GM12878 (cell line): ENCODE data around the gene CARM1. TPM values are rescaled to one million over a fixed set of nuclear protein-coding genes. Genes with fewer than 3 reads are reported as not detected.

ENCODE experiments used
- BHLHE40 ChIP-seq, 2 experiments: fragments of 450-650 bp in 1 of 2; IDR thresholded peaks; 2 replicates each; pipeline ENCODE4 v1.6.1; 2011 to 2017; ENCODE audit warnings: low read depth in 2 of 2, borderline replicate concordance in 1 of 2, improper control_type of control experiment in 1 of 2, low read length in 1 of 2, mild to moderate bottlenecking in 1 of 2
- BMI1 ChIP-seq: fragments of 450-650 bp; IDR thresholded peaks from 2 replicates; pipeline ENCODE4 v1.6.1; 2016; ENCODE audit warnings: mild to moderate bottlenecking, moderate library complexity, borderline replicate concordance
- GATAD2B ChIP-seq: fragments of 450-650 bp; conservative IDR thresholded peaks from 2 replicates; pipeline ENCODE4 v1.6.1; 2017; ENCODE audit warnings: low read depth, mild to moderate bottlenecking, moderate library complexity
- PAX8 ChIP-seq: fragments of 450-650 bp; IDR thresholded peaks from 2 replicates; pipeline ENCODE4 v1.6.1; 2017; ENCODE audit warnings: mild to moderate bottlenecking, moderate library complexity
- RAD21 ChIP-seq: IDR thresholded peaks from 2 replicates; pipeline ENCODE4 v1.6.1; 2011; ENCODE audit warnings: mild to moderate bottlenecking, low read depth, low read length, moderate library complexity; ENCODE audit not compliant: insufficient read depth
- RB1 ChIP-seq: fragments of 450-650 bp; formaldehyde crosslinking; IDR thresholded peaks from 2 replicates; pipeline ENCODE4 v1.6.1; 2017; ENCODE audit warnings: mild to moderate bottlenecking, borderline replicate concordance
- RUNX3 ChIP-seq: IDR thresholded peaks from 2 replicates; pipeline ENCODE4 v1.6.1; 2012; ENCODE audit warnings: low read length, inconsistent platforms
- YY1 ChIP-seq: IDR thresholded peaks from 2 replicates; pipeline ENCODE4 v1.6.1; 2011; ENCODE audit warnings: low read depth, mild to moderate bottlenecking, low read length
- ZNF207 ChIP-seq: fragments of 450-650 bp; IDR thresholded peaks from 2 replicates; pipeline ENCODE4 v1.6.1; 2014; ENCODE audit warnings: antibody characterized with exemption, mild to moderate bottlenecking, borderline replicate concordance
- ZNF217 ChIP-seq: fragments of 450-650 bp; IDR thresholded peaks from 2 replicates; pipeline ENCODE4 v1.6.1; 2017; ENCODE audit warnings: antibody characterized with exemption, mild to moderate bottlenecking
- polyA plus RNA-seq, 11 experiments: library from polyadenylated mRNA; depleted of rRNA in 4 of 11; unstranded in 6 of 11; stranded (reverse) in 5 of 11; fragments of >200 nt; fragmentation: Nextera tagmentation in 4 of 11; fragmentation: Illumina TruSeq in 1 of 11; extraction: Ambion mirVana in 4 of 11; extraction: Trizol in 1 of 11; gene quantifications; 1 replicate in 1 of 11; 2 replicates in 10 of 11; pipeline versions ENCODE4 v1.2.1 to v1.2.3, GENCODE V29; 2011 to 2016; ENCODE audit warnings: inconsistent platforms in 2 of 11, missing spikeins in 2 of 11, low read depth in 1 of 11
- total RNA-seq, 4 experiments: library from RNA; depleted of rRNA in 3 of 4; stranded (reverse); fragments of >200 nt in 3 of 4; fragmentation: Illumina TruSeq in 1 of 4; extraction: Trizol in 1 of 4; gene quantifications; 2 replicates each; pipeline versions ENCODE4 v1.2.1 to v1.2.3, GENCODE V29; 2013 to 2021
- TF ChIP-seq, protein P1 (sequence below): IDR thresholded peaks from 2 replicates; pipeline ENCODE4 v1.6.1; 2011; ENCODE audit warnings: borderline replicate concordance, low read depth, mild to moderate bottlenecking, moderate library complexity, low read length; ENCODE audit not compliant: insufficient read depth, poor library complexity, severe bottlenecking
- TF ChIP-seq, protein P2 (sequence below), 3 experiments: IDR thresholded peaks in 2 of 3; conservative IDR thresholded peaks in 1 of 3; 2 replicates each; pipeline ENCODE4 v1.5.1; 2011; ENCODE audit warnings: low read depth in 3 of 3, low read length in 3 of 3, mild to moderate bottlenecking in 3 of 3, control low read depth in 2 of 3, moderate library complexity in 2 of 3, inconsistent platforms in 1 of 3, mixed read lengths in 1 of 3; ENCODE audit not compliant: control insufficient read depth in 2 of 3, insufficient read depth in 1 of 3; ENCODE audit errors: extremely low read depth in 1 of 3

Gene CARM1
- total and polyA plus RNA-seq, 10 of the 15 experiments (the other 5 are each of a cell fraction or from before 2014, with no cell fraction given), result 0.45 to 116 (median 39.7) TPM

DNA sequence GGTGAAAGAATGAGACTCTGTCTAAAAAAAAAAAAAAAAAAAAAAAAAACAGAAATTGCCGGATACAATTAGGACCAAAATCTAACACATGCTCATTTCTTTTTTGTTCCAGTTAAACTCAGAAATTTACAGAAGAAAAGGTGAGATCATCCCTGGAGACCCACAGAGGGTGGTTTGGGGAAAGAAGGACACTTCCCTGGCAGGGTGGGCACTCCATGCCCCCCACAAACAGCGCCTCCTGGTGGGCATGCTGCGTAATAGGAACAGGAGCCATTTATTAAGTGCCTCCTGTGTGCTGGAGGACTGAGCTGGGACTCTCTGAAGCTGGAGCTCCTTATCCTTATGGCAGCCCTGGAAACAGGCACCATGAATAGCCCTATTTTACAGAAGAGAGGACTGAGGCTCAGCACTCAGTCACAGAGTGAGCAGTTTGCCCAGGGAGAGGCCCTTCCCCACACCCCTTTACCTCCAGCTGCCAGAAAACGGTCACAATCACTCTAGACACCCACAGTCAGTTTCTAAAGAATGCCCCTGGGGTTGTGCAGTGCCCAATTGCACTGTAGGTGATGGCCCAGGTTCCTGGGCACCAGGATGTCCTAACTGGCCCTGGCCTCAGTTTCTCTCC, 13.0 kb upstream of the CARM1 start (continued):
- TF ChIP-seq, protein P1, sequence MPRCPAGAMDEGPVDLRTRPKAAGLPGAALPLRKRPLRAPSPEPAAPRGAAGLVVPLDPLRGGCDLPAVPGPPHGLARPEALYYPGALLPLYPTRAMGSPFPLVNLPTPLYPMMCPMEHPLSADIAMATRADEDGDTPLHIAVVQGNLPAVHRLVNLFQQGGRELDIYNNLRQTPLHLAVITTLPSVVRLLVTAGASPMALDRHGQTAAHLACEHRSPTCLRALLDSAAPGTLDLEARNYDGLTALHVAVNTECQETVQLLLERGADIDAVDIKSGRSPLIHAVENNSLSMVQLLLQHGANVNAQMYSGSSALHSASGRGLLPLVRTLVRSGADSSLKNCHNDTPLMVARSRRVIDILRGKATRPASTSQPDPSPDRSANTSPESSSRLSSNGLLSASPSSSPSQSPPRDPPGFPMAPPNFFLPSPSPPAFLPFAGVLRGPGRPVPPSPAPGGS, result no peak
- TF ChIP-seq, protein P2, sequence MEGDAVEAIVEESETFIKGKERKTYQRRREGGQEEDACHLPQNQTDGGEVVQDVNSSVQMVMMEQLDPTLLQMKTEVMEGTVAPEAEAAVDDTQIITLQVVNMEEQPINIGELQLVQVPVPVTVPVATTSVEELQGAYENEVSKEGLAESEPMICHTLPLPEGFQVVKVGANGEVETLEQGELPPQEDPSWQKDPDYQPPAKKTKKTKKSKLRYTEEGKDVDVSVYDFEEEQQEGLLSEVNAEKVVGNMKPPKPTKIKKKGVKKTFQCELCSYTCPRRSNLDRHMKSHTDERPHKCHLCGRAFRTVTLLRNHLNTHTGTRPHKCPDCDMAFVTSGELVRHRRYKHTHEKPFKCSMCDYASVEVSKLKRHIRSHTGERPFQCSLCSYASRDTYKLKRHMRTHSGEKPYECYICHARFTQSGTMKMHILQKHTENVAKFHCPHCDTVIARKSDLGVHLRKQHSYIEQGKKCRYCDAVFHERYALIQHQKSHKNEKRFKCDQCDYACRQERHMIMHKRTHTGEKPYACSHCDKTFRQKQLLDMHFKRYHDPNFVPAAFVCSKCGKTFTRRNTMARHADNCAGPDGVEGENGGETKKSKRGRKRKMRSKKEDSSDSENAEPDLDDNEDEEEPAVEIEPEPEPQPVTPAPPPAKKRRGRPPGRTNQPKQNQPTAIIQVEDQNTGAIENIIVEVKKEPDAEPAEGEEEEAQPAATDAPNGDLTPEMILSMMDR (IDR thresholded peaks at IDR 0.05 in 2 of 3, conservative IDR thresholded peaks at IDR 0.05 in 1 of 3; ENCODE audit: control insufficient read depth in 2 of 3, extremely low read depth in 1 of 3, insufficient read depth in 1 of 3, low read depth in 3 of 3, low read length in 3 of 3), result peak; percentile 65 to 91 (median 80)
- no peak for TF ChIP-seq RUNX3
- no peak for TF ChIP-seq RB1
- TF ChIP-seq YY1, result peak; percentile 68
- TF ChIP-seq ZNF207, result no peak
- TF ChIP-seq BMI1, result no peak
- no peak for TF ChIP-seq PAX8
- TF ChIP-seq GATAD2B, result no peak
- TF ChIP-seq BHLHE40 (IDR thresholded peaks at IDR 0.05; ENCODE audit: borderline replicate concordance in 1 of 2, low read depth in 2 of 2, low read length in 1 of 2), result no peak
- no peak for TF ChIP-seq ZNF217
- peak; percentile 49; the same call in 1 of the 2 replicates for TF ChIP-seq RAD21
